K562 (cell line): Measurements from ENCODE around the gene PGLYRP4. TPM values are rescaled to one million over a fixed set of nuclear protein-coding genes. Genes with fewer than 3 reads are reported as not detected.

Experiments
- ATAC-seq: fragments of 200-7000 bp; cut with Tn5 transposase; 3 replicates; pipeline ENCODE4 v1.9.1; 2020; ENCODE audit warnings: moderate library complexity
- BruUV-seq: library from RNA; stranded (reverse); fragments of 400-500 nt; replicated peaks from 2 replicates; lab custom pipeline; 2021; lab: Mats Ljungman, UMichigan
- CTCF ChIA-PET: fragments of 300-600 bp; formaldehyde crosslinking; extraction: SDS; loops from one replicate; lab custom pipeline; 2021; ENCODE audit warnings: low intra/inter-chr PET ratio; lab: Yijun Ruan, JAX
- POLR2A ChIA-PET: fragments of 300-600, 350-650 bp; sonication (Branson Sonifier 250); formaldehyde crosslinking; extraction: SDS; loops from one replicate; lab custom pipeline; 2021; ENCODE audit warnings: antibody characterized with exemption, inconsistent platforms; lab: Yijun Ruan, JAX
- DNase-seq, 4 experiments: peaks; one replicate each; pipeline versions ENCODE4 v3.0.0 to v3.0.0-alpha.2; 2011 to 2018; ENCODE audit warnings: low spot score in 3 of 4, mixed read lengths in 3 of 4; ENCODE audit errors: extremely low read depth in 1 of 4
- FAIRE-seq: peaks from 2 replicates; lab custom pipeline; 2011; peaks lifted over from hg19 to GRCh38; lab: Jason Lieb, UNC
- H2AFZ ChIP-seq: 2 replicates; pipeline ENCODE4 v1.6.0; 2011; ENCODE audit warnings: low read depth, low read length, control low read depth, inconsistent platforms
- H3K27ac ChIP-seq: fragments of 200-600 bp; 3 replicates; pipeline ENCODE4 v1.8.0; 2011; ENCODE audit warnings: low read depth, mild to moderate bottlenecking, control low read depth, inconsistent platforms, low read length, moderate library complexity, mixed read lengths; ENCODE audit errors: extremely low read depth
- H3K27me3 ChIP-seq, 2 experiments: fragments of 300-600 bp in 1 of 2; 2 replicates in 1 of 2; 3 replicates in 1 of 2; pipeline versions ENCODE4 v1.6.0 to v1.8.0; 2011; ENCODE audit warnings: inconsistent platforms in 2 of 2, low read length in 2 of 2, mild to moderate bottlenecking in 1 of 2, mixed read lengths in 1 of 2, moderate library complexity in 1 of 2; ENCODE audit not compliant: control insufficient read depth in 2 of 2, insufficient read depth in 2 of 2
- H3K36me3 ChIP-seq: fragments of 300-600 bp; 3 replicates; pipeline ENCODE4 v1.8.0; 2011; ENCODE audit warnings: mild to moderate bottlenecking, low read length, inconsistent platforms; ENCODE audit not compliant: control insufficient read depth, insufficient read depth
- H3K4me1 ChIP-seq, 2 experiments: fragments of 200-600 bp in 1 of 2; replicated peaks in 1 of 2; 2 replicates in 1 of 2; 3 replicates in 1 of 2; pipeline versions ENCODE4 v1.5.1 to v1.8.0; 2011; ENCODE audit warnings: inconsistent platforms in 2 of 2, low read length in 2 of 2, mild to moderate bottlenecking in 1 of 2, mixed read lengths in 1 of 2, moderate library complexity in 1 of 2; ENCODE audit not compliant: control insufficient read depth in 2 of 2, insufficient read depth in 2 of 2
- H3K4me2 ChIP-seq: 2 replicates; pipeline ENCODE4 v1.6.1; 2011; ENCODE audit warnings: low read length, control low read depth, inconsistent platforms, mixed read lengths; ENCODE audit not compliant: insufficient read depth
- H3K4me3 ChIP-seq: fragments of 200-600 bp; sonication (generic), shearing (Covaris generic); 2 replicates; pipeline ENCODE4 v1.5.1; 2016; ENCODE audit warnings: control low read depth, inconsistent platforms
- H3K79me2 ChIP-seq: fragments of 200-600 bp; 3 replicates; pipeline ENCODE4 v1.8.0; 2011; ENCODE audit warnings: low read length, inconsistent platforms; ENCODE audit not compliant: control insufficient read depth, insufficient read depth
- H3K9ac ChIP-seq, 2 experiments: 2 replicates each; pipeline versions ENCODE4 v1.6.0 to v1.6.1; 2011; ENCODE audit warnings: low read depth in 2 of 2, low read length in 2 of 2, control low read depth in 1 of 2, inconsistent platforms in 1 of 2, mild to moderate bottlenecking in 1 of 2, mixed read lengths in 1 of 2; ENCODE audit not compliant: insufficient read depth in 1 of 2
- H3K9me1 ChIP-seq: one replicate; pipeline ENCODE4 v1.6.0; 2011; ENCODE audit warnings: inconsistent platforms, mild to moderate bottlenecking, low read length, moderate library complexity; ENCODE audit not compliant: control insufficient read depth, insufficient read depth
- H3K9me3 ChIP-seq: replicated peaks from 2 replicates; pipeline ENCODE4 v1.5.1; 2011; ENCODE audit warnings: low read depth, low read length, inconsistent platforms; ENCODE audit not compliant: control insufficient read depth, insufficient read depth
- H4K20me1 ChIP-seq: replicated peaks from 2 replicates; pipeline ENCODE4 v1.6.1; 2011; ENCODE audit warnings: low read length, inconsistent platforms, mixed read lengths; ENCODE audit not compliant: control insufficient read depth, insufficient read depth
- GABPB2 ChIP-seq: fragments of 250-450 bp; sonication (Bioruptor Pico); conservative IDR thresholded peaks from 2 replicates; pipeline ENCODE4 v1.5.1; 2021; ENCODE audit warnings: mild to moderate bottlenecking
- HDAC8 ChIP-seq: fragments of 450-650 bp; IDR thresholded peaks from 2 replicates; pipeline ENCODE4 v1.6.1; 2016; ENCODE audit warnings: mild to moderate bottlenecking, missing genetic modification characterization, moderate library complexity, missing compliant biosample characterization
- HSF4 ChIP-seq: fragments of 250-450 bp; sonication (Bioruptor Pico); IDR thresholded peaks from 2 replicates; pipeline ENCODE4 v2.1.2; 2022; ENCODE audit warnings: mild to moderate bottlenecking, moderate library complexity, borderline replicate concordance
- KAT2B ChIP-seq: IDR thresholded peaks from one replicate; pipeline ENCODE4 v1.6.1; 2012; ENCODE audit warnings: low read depth, mild to moderate bottlenecking, control low read depth, inconsistent platforms, low read length, moderate library complexity
- MYBL2 ChIP-seq, 2 experiments: fragments of 450-650 bp in 1 of 2; sonication (generic) in 1 of 2; formaldehyde crosslinking in 1 of 2; IDR thresholded peaks; 2 replicates each; pipeline versions ENCODE4 v1.6.1 to v1.8.1; 2017 to 2022; ENCODE audit warnings: borderline replicate concordance in 1 of 2, inconsistent platforms in 1 of 2, low read depth in 1 of 2, mild to moderate bottlenecking in 1 of 2, missing genetic modification reagents in 1 of 2, moderate library complexity in 1 of 2
- ZFP1 ChIP-seq: fragments of 450-650 bp; formaldehyde crosslinking; IDR thresholded peaks from 2 replicates; pipeline ENCODE4 v1.4.0; 2020; ENCODE audit warnings: mild to moderate bottlenecking, mixed read lengths
- ZNF445 ChIP-seq: fragments of 250-450 bp; sonication (Bioruptor Pico); IDR thresholded peaks from 2 replicates; pipeline ENCODE4 v1.4.0; 2020; ENCODE audit warnings: low read depth, mild to moderate bottlenecking, moderate library complexity
- ZNF717 ChIP-seq: fragments of 250-450 bp; sonication (Bioruptor Pico); IDR thresholded peaks from 2 replicates; pipeline ENCODE4 v1.5.0; 2021
- WGBS: fragments of 100-300 bp; shearing (Covaris generic); methylation state at CpG from one replicate; pipeline ENCODE4 v1.1.6; 2016; ENCODE audit warnings: low coverage, mixed read lengths; ENCODE audit not compliant: insufficient coverage; ENCODE audit errors: missing lambda C conversion rate; 5-methylcytosine and 5-hydroxymethylcytosine counted together
- in situ Hi-C: fragments of 300-500 bp; cut with MboI; formaldehyde crosslinking; loops from 4 replicates; pipeline ENCODE4 v1.15.0; 2018; ENCODE audit warnings: inconsistent platforms, mixed read lengths
- intact Hi-C: fragments of 100-400 bp; cut with micrococcal nuclease; formaldehyde crosslinking; loops from 2 replicates; pipeline ENCODE4 v1.14.2; 2022
- polyA plus RNA-seq, 8 experiments: library from polyadenylated mRNA; depleted of rRNA in 4 of 8; stranded (reverse) in 5 of 8; unstranded in 3 of 8; fragments of >200 nt; fragmentation: Nextera tagmentation in 2 of 8; fragmentation: Illumina TruSeq in 1 of 8; extraction: Ambion mirVana in 2 of 8; extraction: Trizol in 1 of 8; gene quantifications; 2 replicates each; pipeline versions ENCODE4 v1.2.1 to v1.2.3, GENCODE V29; 2011 to 2014; ENCODE audit warnings: inconsistent platforms in 1 of 8, missing spikeins in 1 of 8
- total RNA-seq, 7 experiments: library from RNA; depleted of rRNA in 6 of 7; stranded (reverse); fragments of >200 nt in 6 of 7; fragmentation: Illumina TruSeq in 2 of 7; extraction: Trizol in 2 of 7; gene quantifications; 2 replicates each; pipeline versions ENCODE4 v1.2.1 to v1.2.3, GENCODE V29; 2011 to 2021; ENCODE audit warnings: low replicate concordance in 1 of 7
- TF ChIP-seq, protein P1 (sequence below): fragments of 450-650 bp; IDR thresholded peaks from 2 replicates; pipeline ENCODE4 v1.6.1; 2017; ENCODE audit warnings: antibody characterized with exemption, mild to moderate bottlenecking
- TF ChIP-seq, protein P2 (sequence below): sonication (generic); formaldehyde crosslinking; IDR thresholded peaks from 2 replicates; pipeline ENCODE4 v1.8.0; 2023; ENCODE audit warnings: mild to moderate bottlenecking, missing genetic modification reagents
- TF ChIP-seq, protein P3 (sequence below), 2 experiments: fragments of 450-650 bp; IDR thresholded peaks; 2 replicates each; pipeline ENCODE4 v1.6.1; 2018; ENCODE audit warnings: mild to moderate bottlenecking in 2 of 2, low read depth in 1 of 2; ENCODE audit not compliant: partially characterized antibody in 2 of 2

Gene PGLYRP4
- total and polyA plus RNA-seq, 9 of the 15 experiments (the other 6 are each of a cell fraction or from before 2014, with no cell fraction given) = 0.06 to 0.13 (median 0.11) TPM; not detected in 6

DNA sequence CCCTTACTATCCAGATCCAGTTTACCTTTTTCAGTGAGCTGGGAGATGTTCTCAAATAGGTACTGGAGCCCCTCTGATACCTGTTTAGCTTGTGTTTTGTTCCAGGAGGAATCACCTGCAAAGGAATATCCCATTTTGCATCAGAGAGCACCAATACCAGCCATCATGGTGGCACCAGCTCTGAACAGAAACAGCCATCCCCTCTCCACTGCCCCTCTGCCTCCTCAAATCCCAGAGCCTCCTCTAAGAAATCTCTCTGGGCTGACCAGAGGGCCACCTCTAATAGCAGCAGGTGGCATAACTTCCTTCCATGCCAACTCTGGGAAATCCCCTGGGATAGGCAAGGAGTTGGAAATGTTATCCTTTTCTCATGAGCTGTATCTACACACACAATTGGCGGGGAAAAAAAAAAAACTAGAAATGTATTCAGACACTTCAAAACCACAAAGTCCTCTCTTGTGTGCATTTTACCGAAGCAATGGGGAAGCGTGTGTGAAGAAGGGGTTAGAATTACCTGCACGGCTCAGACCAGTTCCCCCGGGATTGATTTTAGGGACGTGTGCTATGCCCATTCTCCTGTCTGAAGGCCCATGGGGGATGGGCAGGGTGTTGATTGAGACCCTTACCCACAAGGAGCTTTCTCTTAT lies 2.4 kb downstream of the PGLYRP4 start:
- DNase-seq = no peak
- BruUV-seq = no TSS peak
- Histone ChIP-seq H3K4me1 (peaks cover 33 to 39% of the 10 kb centered on the region in 2 experiments), H3K4me2 (no peak overlapping the region)
- FAIRE-seq = no peak
- TF ChIP-seq, protein P1, sequence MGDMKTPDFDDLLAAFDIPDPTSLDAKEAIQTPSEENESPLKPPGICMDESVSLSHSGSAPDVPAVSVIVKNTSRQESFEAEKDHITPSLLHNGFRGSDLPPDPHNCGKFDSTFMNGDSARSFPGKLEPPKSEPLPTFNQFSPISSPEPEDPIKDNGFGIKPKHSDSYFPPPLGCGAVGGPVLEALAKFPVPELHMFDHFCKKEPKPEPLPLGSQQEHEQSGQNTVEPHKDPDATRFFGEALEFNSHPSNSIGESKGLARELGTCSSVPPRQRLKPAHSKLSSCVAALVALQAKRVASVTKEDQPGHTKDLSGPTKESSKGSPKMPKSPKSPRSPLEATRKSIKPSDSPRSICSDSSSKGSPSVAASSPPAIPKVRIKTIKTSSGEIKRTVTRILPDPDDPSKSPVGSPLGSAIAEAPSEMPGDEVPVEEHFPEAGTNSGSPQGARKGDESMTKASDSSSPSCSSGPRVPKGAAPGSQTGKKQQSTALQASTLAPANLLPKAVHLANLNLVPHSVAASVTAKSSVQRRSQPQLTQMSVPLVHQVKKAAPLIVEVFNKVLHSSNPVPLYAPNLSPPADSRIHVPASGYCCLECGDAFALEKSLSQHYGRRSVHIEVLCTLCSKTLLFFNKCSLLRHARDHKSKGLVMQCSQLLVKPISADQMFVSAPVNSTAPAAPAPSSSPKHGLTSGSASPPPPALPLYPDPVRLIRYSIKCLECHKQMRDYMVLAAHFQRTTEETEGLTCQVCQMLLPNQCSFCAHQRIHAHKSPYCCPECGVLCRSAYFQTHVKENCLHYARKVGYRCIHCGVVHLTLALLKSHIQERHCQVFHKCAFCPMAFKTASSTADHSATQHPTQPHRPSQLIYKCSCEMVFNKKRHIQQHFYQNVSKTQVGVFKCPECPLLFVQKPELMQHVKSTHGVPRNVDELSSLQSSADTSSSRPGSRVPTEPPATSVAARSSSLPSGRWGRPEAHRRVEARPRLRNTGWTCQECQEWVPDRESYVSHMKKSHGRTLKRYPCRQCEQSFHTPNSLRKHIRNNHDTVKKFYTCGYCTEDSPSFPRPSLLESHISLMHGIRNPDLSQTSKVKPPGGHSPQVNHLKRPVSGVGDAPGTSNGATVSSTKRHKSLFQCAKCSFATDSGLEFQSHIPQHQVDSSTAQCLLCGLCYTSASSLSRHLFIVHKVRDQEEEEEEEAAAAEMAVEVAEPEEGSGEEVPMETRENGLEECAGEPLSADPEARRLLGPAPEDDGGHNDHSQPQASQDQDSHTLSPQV = no peak
- no peak for TF ChIP-seq ZNF717 (CRISPR knock-in tag)
- no peak for TF ChIP-seq HSF4 (CRISPR knock-in tag)
- no peak for TF ChIP-seq KAT2B
- TF ChIP-seq, protein P2, sequence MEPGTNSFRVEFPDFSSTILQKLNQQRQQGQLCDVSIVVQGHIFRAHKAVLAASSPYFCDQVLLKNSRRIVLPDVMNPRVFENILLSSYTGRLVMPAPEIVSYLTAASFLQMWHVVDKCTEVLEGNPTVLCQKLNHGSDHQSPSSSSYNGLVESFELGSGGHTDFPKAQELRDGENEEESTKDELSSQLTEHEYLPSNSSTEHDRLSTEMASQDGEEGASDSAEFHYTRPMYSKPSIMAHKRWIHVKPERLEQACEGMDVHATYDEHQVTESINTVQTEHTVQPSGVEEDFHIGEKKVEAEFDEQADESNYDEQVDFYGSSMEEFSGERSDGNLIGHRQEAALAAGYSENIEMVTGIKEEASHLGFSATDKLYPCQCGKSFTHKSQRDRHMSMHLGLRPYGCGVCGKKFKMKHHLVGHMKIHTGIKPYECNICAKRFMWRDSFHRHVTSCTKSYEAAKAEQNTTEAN (CRISPR knock-in tag) = no peak
- TF ChIP-seq, protein P3, sequence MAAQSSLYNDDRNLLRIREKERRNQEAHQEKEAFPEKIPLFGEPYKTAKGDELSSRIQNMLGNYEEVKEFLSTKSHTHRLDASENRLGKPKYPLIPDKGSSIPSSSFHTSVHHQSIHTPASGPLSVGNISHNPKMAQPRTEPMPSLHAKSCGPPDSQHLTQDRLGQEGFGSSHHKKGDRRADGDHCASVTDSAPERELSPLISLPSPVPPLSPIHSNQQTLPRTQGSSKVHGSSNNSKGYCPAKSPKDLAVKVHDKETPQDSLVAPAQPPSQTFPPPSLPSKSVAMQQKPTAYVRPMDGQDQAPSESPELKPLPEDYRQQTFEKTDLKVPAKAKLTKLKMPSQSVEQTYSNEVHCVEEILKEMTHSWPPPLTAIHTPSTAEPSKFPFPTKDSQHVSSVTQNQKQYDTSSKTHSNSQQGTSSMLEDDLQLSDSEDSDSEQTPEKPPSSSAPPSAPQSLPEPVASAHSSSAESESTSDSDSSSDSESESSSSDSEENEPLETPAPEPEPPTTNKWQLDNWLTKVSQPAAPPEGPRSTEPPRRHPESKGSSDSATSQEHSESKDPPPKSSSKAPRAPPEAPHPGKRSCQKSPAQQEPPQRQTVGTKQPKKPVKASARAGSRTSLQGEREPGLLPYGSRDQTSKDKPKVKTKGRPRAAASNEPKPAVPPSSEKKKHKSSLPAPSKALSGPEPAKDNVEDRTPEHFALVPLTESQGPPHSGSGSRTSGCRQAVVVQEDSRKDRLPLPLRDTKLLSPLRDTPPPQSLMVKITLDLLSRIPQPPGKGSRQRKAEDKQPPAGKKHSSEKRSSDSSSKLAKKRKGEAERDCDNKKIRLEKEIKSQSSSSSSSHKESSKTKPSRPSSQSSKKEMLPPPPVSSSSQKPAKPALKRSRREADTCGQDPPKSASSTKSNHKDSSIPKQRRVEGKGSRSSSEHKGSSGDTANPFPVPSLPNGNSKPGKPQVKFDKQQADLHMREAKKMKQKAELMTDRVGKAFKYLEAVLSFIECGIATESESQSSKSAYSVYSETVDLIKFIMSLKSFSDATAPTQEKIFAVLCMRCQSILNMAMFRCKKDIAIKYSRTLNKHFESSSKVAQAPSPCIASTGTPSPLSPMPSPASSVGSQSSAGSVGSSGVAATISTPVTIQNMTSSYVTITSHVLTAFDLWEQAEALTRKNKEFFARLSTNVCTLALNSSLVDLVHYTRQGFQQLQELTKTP (IDR thresholded peaks at IDR 0.05; ENCODE audit: low read depth in 1 of 2, partially characterized antibody in 2 of 2) = no peak
- no peak for TF ChIP-seq HDAC8
- no peak for TF ChIP-seq MYBL2 (IDR thresholded peaks at IDR 0.05; ENCODE audit: low read depth)
- no peak for TF ChIP-seq MYBL2 (CRISPR knock-in tag; IDR thresholded peaks at IDR 0.05; ENCODE audit: borderline replicate concordance)
- TF ChIP-seq ZNF445 (CRISPR knock-in tag) = no peak
- TF ChIP-seq GABPB2 (CRISPR knock-in tag) = no peak
- no peak for TF ChIP-seq ZFP1 (CRISPR knock-in tag)
- TF ChIP-seq, all 486 proteins: peak for 0
- WGBS = 67% methylated on average over 6 of the region's 6 CpGs
- in situ Hi-C loops (no loop called here), intact Hi-C loops (no loop called here)
- Histone ChIP-seq H3K27ac (no peak overlapping the region), H3K9me1 (no peaks in the 10 kb centered on the region), H4K20me1 (peaks cover 18% of the 10 kb centered on the region), H3K9ac (no peak overlapping the region), H3K4me3 (no peak overlapping the region), H2AFZ (no peak overlapping the region), H3K79me2 (no peaks in the 10 kb centered on the region), H3K36me3 (no peaks in the 10 kb centered on the region), H3K9me3 (no peaks in the 10 kb centered on the region), H3K27me3 (peaks cover 3 to 15% of the 10 kb centered on the region in 2 experiments; a peak in 3 of 5 replicates)
- ChIA-PET POLR2A (interaction anchor here (0.6 kb wide), 2 partner anchors 157 to 303 kb away, joined by 3 read pairs; no protein-coding TSS in a partner anchor), CTCF (no interaction called here)
- no peak for ATAC-seq
